ENCODE results near the gene CIP2A. TPM values are rescaled to one million over a fixed set of nuclear protein-coding genes. Genes with fewer than 3 reads are reported as not detected.

Gene CIP2A
- total and polyA plus RNA-seq, 8 donors = 0.19 to 1.5 (median 0.99) TPM

DNA sequence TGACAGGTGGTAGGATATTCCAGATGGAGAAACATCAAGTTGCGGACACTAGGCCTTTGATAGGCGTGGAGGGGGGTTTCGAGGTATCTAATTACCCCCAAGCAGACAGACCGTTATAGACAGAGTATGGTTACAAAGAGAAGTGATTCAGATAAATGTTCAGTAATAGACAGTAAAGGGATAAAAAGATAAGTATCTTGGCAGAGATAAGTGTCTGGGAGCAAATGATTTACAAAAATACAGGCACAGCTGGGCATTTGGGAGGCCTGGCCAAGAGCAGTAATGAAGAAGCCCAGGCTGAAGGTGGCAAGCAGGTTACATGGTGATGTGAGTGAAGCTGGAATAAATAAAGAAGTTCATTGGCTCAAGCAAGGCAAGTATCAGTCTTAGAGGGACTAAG lies 78.2 kb downstream of the CIP2A start:
- no peak for ATAC-seq
- DNase-seq = no peak
- Histone ChIP-seq H3K4me1 (no peaks in the 10 kb centered on the region), H3K4me3 (no peak overlapping the region), H3K9me3 (no peaks in the 10 kb centered on the region), H3K27me3 (no peaks in the 10 kb centered on the region), H3K36me3 (no peaks in the 10 kb centered on the region), H3K27ac (no peak overlapping the region)
- intact Hi-C loops (cut with DNase I) = no loop called here
- 93 to 95% methylated on average over 4 of the region's 4 CpGs for WGBS, 2 donors
- TF ChIP-seq, protein P1, sequence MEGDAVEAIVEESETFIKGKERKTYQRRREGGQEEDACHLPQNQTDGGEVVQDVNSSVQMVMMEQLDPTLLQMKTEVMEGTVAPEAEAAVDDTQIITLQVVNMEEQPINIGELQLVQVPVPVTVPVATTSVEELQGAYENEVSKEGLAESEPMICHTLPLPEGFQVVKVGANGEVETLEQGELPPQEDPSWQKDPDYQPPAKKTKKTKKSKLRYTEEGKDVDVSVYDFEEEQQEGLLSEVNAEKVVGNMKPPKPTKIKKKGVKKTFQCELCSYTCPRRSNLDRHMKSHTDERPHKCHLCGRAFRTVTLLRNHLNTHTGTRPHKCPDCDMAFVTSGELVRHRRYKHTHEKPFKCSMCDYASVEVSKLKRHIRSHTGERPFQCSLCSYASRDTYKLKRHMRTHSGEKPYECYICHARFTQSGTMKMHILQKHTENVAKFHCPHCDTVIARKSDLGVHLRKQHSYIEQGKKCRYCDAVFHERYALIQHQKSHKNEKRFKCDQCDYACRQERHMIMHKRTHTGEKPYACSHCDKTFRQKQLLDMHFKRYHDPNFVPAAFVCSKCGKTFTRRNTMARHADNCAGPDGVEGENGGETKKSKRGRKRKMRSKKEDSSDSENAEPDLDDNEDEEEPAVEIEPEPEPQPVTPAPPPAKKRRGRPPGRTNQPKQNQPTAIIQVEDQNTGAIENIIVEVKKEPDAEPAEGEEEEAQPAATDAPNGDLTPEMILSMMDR (IDR thresholded peaks at IDR 0.05) = no peak
- FAIRE-seq = no peak

GRCh38 chr3:108510496-108510895 lies 78.7 kb downstream of the CIP2A start, which contains the start of gene MYH15:
TSS of gene MYH15 (minus strand) at chr3:108510596. CDS start at chr3:108510530, 66 bp downstream.
- FAIRE-seq (no peak), DNase-seq (no peak), ATAC-seq (no peak)
- intact Hi-C loops (cut with DNase I) = no loop called here
- TF ChIP-seq, protein P1 (IDR thresholded peaks at IDR 0.05) = no peak
- Histone ChIP-seq H3K9me3 (no peaks in the 10 kb centered on the region), H3K27me3 (no peaks in the 10 kb centered on the region), H3K4me1 (no peaks in the 10 kb centered on the region), H3K36me3 (no peaks in the 10 kb centered on the region), H3K4me3 (no peak within 1 kb of the TSS), H3K27ac (no peak within 1 kb of the TSS)
- whole genome bisulfite sequencing, 2 donors = 81 to 87% methylated on average over 3 of the region's 3 CpGs

DNA sequence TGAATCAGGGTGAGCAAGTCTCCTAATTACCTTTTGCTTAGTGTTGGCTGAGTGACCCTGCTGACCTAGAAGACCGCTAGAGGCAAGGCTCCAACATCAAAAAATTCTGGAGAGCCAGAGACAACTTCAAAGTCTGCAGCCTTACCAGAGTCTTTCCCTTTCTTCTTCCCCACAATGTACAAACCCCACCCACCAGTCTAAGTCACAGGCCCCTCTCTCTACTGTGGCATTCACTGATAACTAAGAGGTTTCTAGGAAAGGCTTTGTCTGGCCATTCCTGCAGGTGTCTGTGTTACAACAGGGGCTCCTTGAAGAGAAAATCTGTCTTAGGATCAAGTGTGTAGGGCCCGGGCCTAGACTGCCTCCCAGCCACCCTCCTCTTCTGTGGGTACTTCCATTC lies 79.4 kb downstream of the CIP2A start:
- no peak for FAIRE-seq
- no peaks in the 10 kb centered on the region for H3K36me3 ChIP-seq
- H3K9me3 ChIP-seq = no peaks in the 10 kb centered on the region
- no peaks in the 10 kb centered on the region for H3K4me1 ChIP-seq
- no peak for ATAC-seq
- TF ChIP-seq, protein P1 (IDR thresholded peaks at IDR 0.05) = no peak
- no peak for DNase-seq
- H3K4me3 ChIP-seq = no peak overlapping the region
- H3K27ac ChIP-seq = no peak overlapping the region
- 93 to 95% methylated on average over 2 of the region's 2 CpGs for WGBS, 2 donors
- no peaks in the 10 kb centered on the region for H3K27me3 ChIP-seq
- intact Hi-C loops (cut with DNase I) = no loop called here

DNA sequence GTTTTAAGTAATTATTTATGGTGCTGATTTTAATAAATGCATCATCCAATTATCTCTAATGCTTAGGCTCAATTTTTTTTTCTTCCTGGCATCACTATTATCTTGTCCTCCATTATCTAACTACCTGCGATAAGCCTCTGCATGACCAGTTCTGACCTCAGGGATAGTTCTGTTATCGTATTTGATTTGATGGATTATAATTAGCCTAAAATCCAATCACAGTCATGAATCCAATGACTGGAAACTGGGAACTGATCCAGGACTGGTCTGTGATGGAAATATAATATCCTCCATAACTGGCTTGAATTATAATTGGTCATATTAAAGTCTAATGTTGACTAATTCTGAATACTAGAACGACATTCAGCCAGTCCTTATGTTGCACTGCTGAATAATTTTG lies 80.0 kb downstream of the CIP2A start:
- no peaks in the 10 kb centered on the region for H3K27me3 ChIP-seq
- TF ChIP-seq, protein P1 (IDR thresholded peaks at IDR 0.05) = no peak
- 61 to 73% methylated on average over 3 of the region's 3 CpGs for WGBS, 2 donors
- ATAC-seq (no peak), DNase-seq (no peak), FAIRE-seq (no peak)
- no peak overlapping the region for H3K27ac ChIP-seq
- H3K4me1 ChIP-seq = no peaks in the 10 kb centered on the region
- H3K4me3 ChIP-seq = no peak overlapping the region
- intact Hi-C loops (cut with DNase I) = no loop called here
- H3K36me3 ChIP-seq = no peaks in the 10 kb centered on the region
- no peaks in the 10 kb centered on the region for H3K9me3 ChIP-seq

GRCh38 chr3:108507902-108508301 lies 81.3 kb downstream of the CIP2A start:
- H3K27ac ChIP-seq = no peak overlapping the region
- no peaks in the 10 kb centered on the region for H3K9me3 ChIP-seq
- no peaks in the 10 kb centered on the region for H3K36me3 ChIP-seq
- ATAC-seq (no peak), DNase-seq (no peak), FAIRE-seq (no peak)
- H3K4me3 ChIP-seq = no peak overlapping the region
- H3K4me1 ChIP-seq = no peaks in the 10 kb centered on the region
- no peaks in the 10 kb centered on the region for H3K27me3 ChIP-seq
- TF ChIP-seq, protein P1 (IDR thresholded peaks at IDR 0.05) = no peak
- intact Hi-C loops (cut with DNase I) = no loop called here

All from pancreas (tissue), 10 donors.